ENCODE results near the gene BAZ1B.
"Not testable (repeated sequence)": the region's sequence is repeated elsewhere in the genome, so short reads cannot be mapped to it uniquely, and the experiment has no call there.

Gene BAZ1B

GRCh38 chr7:73567140-73567539, 45.0 kb upstream of the BAZ1B start:
- no peak for TF ChIP-seq CTCF (IDR thresholded peaks at IDR 0.05; ENCODE audit: low read depth, low read length)

DNA sequence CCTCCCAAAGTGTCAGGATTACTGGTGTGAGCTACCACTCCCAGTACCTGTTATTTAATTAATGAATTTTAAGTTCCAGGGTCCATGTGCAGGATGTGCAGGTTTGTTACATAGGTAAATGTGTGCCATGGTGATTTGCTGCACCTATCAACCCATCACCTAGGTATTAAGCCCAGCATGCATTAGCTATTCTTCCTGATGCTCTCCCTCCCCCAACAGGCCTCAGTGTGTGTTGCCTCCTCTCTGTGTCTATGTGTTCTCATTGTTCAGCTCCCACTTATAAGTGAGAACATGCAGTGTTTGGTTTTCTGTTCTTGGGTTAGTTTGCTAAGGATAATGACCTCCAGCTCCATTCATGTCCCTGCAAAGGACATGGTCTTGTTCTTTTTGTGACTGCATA, 44.3 kb upstream of the BAZ1B start:
- not testable (repeated sequence) for H3K4me3 ChIP-seq (ENCODE audit: low read depth, low read length)

More at GRCh38 chr7:73567140-73567539, 45.0 kb upstream of the BAZ1B start:
- H3K4me3 ChIP-seq (ENCODE audit: low read depth, low read length), result no peak overlapping the region

DNA sequence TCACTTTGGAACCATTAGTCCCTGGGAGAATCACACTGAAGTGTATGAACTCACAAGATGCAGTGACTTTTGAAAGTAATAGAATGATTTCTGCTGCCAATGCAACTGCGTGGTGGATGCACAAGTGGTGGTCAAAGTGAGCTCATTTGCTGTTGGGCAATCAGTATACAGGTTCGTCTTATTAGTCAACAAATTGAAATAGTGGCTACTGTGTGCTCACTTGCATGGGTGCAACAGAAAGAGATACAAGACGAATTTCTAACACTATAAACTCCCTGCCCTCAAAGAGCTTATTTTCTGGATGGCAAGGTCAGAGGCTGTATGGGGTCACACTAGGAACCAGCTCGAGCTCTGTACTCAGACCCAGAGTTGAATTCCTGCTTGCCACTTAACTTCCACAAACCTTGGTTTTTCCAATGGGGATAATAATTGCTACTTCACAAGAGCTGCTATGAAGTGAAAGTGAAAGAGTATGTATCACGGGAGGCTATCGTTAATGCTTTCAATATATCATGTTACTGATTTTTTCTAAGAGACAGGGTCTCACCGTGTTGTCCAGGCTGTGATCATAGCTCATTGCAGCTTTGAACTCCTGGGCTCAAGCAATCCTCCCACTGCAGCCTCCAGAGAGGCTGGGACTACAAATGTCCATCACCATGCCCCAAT, 43.7 kb upstream of the BAZ1B start:
- no peak for TF ChIP-seq CTCF (IDR thresholded peaks at IDR 0.05; ENCODE audit: low read depth, low read length)
- no peak overlapping the region for H3K4me3 ChIP-seq (ENCODE audit: low read depth, low read length)

DNA sequence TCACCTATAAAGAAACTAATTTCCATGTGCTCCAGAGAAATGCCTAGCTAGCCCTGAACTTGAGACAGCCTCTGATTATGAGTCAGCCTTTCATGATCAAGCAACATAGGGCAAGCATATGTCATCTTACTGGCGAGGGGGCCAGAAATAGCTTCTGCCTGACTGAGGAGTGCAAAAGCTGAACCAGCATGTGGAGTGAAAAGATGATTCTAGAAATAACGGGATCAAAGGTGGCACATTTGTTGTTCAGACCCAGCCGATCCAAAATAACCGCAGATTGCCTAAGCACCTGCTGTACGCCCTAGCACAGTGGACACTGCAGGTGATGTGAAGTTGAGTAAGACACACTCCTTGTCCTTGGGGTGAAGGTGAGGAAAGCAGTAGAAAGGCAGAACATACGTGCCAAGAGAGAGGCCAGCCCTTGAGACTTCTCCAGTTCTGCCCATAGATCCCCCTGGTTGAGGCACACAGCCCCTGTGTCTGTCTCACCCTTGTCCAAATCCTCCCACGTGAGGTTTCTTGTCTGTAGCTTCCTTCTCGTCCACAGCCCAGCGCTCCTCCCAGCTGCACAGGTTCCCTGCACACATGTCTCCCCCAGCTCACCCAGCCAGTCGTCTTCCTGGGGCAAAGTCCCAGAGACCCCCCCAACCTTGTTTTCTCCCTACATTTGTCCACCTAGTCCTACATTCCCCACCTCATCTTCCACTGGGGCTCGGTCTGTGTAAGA, 38.2 kb upstream of the BAZ1B start:
- no peak overlapping the region for H3K4me3 ChIP-seq (ENCODE audit: low read depth, low read length)
- TF ChIP-seq CTCF (IDR thresholded peaks at IDR 0.05; ENCODE audit: low read depth, low read length), result no peak

DNA sequence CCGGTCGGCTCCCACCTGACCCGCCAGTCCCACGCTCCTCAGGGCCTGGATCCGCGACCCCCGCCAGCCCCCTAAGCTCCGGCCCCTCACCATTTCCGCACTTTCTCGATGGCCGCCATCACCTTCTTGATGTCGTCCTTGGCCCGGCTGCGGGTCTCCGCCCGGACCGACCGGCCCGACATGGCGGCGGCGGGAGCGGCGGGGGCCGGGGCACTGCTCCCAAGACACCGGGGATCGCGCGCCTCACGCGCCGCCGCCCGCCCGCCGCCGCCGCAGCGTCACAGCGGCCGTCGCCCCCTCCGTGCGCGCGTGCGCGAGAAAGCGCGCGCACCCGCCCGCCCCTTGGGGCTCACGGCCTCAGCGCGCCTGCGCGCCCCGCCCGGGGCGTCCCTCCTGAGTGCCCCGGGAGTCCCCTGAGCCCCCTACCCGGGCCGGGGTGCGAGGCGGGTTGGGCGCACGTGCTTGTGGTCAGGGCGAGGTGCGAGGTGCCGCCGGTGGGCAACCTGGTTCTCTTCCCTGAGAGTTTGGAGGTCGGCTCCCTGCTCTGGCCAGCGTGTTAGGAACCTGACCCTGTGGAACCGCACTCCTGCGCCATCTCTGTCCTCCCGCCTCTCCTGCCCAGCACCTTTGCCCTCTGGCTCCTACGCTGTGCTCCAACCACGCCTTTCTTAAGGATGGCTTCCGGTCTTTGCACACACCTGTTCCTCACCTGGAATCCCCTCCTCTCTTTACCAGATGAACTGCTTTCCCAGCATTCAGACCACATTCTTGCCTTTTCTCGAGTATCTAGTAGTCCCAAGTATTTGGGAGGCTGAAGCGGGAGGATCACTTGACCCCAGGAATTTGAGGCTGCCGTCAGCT, 35.5 kb upstream of the BAZ1B start, which contains the start of gene BCL7B:
TSS of gene BCL7B (minus strand) at position 294 of the 861 bp plus-strand sequence. CDS start at position 182, 112 bp downstream.
- TF ChIP-seq CTCF (IDR thresholded peaks at IDR 0.05; ENCODE audit: low read depth, low read length), result no peak

GRCh38 chr7:73557108-73557396, 35.0 kb upstream of the BAZ1B start:
- H3K4me3 ChIP-seq (ENCODE audit: low read depth, low read length), result peak overlapping the region; percentile 85
- no peak for TF ChIP-seq CTCF (IDR thresholded peaks at IDR 0.05; ENCODE audit: low read depth, low read length)

More for the DNA sequence above, 35.5 kb upstream of the BAZ1B start, which contains the start of gene BCL7B:
- peak within 1 kb of the TSS; percentile 85 for H3K4me3 ChIP-seq (ENCODE audit: low read depth, low read length)

GRCh38 chr7:73556208-73557107, 34.4 kb upstream of the BAZ1B start:
- TF ChIP-seq CTCF (IDR thresholded peaks at IDR 0.05; ENCODE audit: low read depth, low read length), result no peak
- peak overlapping the region; percentile 85 for H3K4me3 ChIP-seq (ENCODE audit: low read depth, low read length)
